Measurements from ENCODE around the gene CYB5D1. TPM values are rescaled to one million over a fixed set of nuclear protein-coding genes. Genes with fewer than 3 reads are reported as not detected.
A peak's percentile ranks its signal among the peaks of the same experiment; 100 is the strongest.

The CYB5D1 gene
- polyA plus RNA-seq, 1 donor from 2014 or later: 30.4 TPM

DNA sequence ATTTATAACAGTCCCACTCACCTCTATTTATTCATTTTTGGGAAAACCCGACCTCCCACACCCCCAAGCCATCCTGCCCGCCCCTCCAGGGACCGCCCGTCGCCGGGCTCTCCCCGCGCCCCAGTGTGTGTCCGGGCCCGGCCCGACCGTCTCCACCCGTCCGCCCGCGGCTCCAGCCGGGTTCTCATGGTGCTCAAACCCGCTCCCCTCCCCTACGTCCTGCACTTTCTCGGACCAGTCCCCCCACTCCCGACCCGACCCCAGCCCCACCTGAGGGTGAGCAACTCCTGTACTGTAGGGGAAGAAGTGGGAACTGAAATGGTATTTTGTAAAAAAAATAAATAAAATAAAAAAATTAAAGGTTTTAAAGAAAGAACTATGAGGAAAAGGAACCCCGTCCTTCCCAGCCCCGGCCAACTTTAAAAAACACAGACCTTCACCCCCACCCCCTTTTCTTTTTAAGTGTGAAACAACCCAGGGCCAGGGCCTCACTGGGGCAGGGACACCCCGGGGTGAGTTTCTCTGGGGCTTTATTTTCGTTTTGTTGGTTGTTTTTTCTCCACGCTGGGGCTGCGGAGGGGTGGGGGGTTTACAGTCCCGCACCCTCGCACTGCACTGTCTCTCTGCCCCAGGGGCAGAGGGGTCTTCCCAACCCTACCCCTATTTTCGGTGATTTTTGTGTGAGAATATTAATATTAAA lies 3.6 kb upstream of the CYB5D1 start:
- no peak for TF ChIP-seq POLR2AphosphoS5 (IDR thresholded peaks at IDR 0.05)
- TF ChIP-seq TAF1 (IDR thresholded peaks at IDR 0.05; ENCODE audit: low read depth): no peak
- TF ChIP-seq MXI1 (conservative IDR thresholded peaks at IDR 0.05; ENCODE audit: poor library complexity, severe bottlenecking): no peak
- TF ChIP-seq EP300 (conservative IDR thresholded peaks at IDR 0.05; ENCODE audit: poor library complexity, severe bottlenecking): no peak
- TF ChIP-seq RAD21 (conservative IDR thresholded peaks at IDR 0.05): no peak
- TF ChIP-seq SMC3 (conservative IDR thresholded peaks at IDR 0.05; ENCODE audit: poor library complexity): no peak
- TF ChIP-seq REST (IDR thresholded peaks at IDR 0.05; ENCODE audit: borderline replicate concordance): no peak
- TF ChIP-seq EZH2 (IDR thresholded peaks at IDR 0.05; ENCODE audit: borderline replicate concordance, insufficient read depth, low read length, poor library complexity, severe bottlenecking): no peak
- TF ChIP-seq, protein P1, sequence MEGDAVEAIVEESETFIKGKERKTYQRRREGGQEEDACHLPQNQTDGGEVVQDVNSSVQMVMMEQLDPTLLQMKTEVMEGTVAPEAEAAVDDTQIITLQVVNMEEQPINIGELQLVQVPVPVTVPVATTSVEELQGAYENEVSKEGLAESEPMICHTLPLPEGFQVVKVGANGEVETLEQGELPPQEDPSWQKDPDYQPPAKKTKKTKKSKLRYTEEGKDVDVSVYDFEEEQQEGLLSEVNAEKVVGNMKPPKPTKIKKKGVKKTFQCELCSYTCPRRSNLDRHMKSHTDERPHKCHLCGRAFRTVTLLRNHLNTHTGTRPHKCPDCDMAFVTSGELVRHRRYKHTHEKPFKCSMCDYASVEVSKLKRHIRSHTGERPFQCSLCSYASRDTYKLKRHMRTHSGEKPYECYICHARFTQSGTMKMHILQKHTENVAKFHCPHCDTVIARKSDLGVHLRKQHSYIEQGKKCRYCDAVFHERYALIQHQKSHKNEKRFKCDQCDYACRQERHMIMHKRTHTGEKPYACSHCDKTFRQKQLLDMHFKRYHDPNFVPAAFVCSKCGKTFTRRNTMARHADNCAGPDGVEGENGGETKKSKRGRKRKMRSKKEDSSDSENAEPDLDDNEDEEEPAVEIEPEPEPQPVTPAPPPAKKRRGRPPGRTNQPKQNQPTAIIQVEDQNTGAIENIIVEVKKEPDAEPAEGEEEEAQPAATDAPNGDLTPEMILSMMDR (IDR thresholded peaks at IDR 0.05; ENCODE audit: poor library complexity, severe bottlenecking): no peak
- no peak overlapping the region for H3K27ac ChIP-seq (ENCODE audit: low read length)
- no peak overlapping the region for H3K4me2 ChIP-seq (ENCODE audit: low read length)
- peaks cover 30% of the 10 kb centered on the region for H4K20me1 ChIP-seq (ENCODE audit: insufficient read depth)
- H3K9me2 ChIP-seq (ENCODE audit: insufficient read depth, low read length): no peaks in the 10 kb centered on the region
- H3K4me3 ChIP-seq (ENCODE audit: low read length): no peak overlapping the region
- H3K79me2 ChIP-seq (replicated peaks; ENCODE audit: insufficient read depth, low read length): peaks cover 7% of the 10 kb centered on the region
- no peaks in the 10 kb centered on the region for H3K9me3 ChIP-seq (ENCODE audit: low read length)
- H2AFZ ChIP-seq (ENCODE audit: low read depth, low read length): no peak overlapping the region
- peaks cover 8% of the 10 kb centered on the region for H3K36me3 ChIP-seq (ENCODE audit: insufficient read depth, low read length)
- peak overlapping the region; percentile 92 for H3K9ac ChIP-seq (ENCODE audit: low read length)
- H3K27me3 ChIP-seq (ENCODE audit: insufficient read depth, low read depth, low read length): no peaks in the 10 kb centered on the region
- peaks cover 24% of the 10 kb centered on the region for H3F3A ChIP-seq (ENCODE audit: insufficient read depth, low read length, poor library complexity, severe bottlenecking)

- Histone ChIP-seq H3K4me2 (ENCODE audit: low read length) (no peak within 1 kb of the TSS), H3K27me3 (ENCODE audit: insufficient read depth, low read depth, low read length) (no peaks in the 10 kb centered on the region), H3K9me3 (ENCODE audit: low read length) (no peaks in the 10 kb centered on the region), H2AFZ (ENCODE audit: low read depth, low read length) (no peak within 1 kb of the TSS), H4K20me1 (ENCODE audit: insufficient read depth) (peaks cover 22% of the 10 kb centered on the region), H3F3A (ENCODE audit: insufficient read depth, low read length, poor library complexity, severe bottlenecking) (peaks cover 18% of the 10 kb centered on the region), H3K79me2 (replicated peaks; ENCODE audit: insufficient read depth, low read length) (peaks cover 15% of the 10 kb centered on the region), H3K9me2 (ENCODE audit: insufficient read depth, low read length) (no peaks in the 10 kb centered on the region), H3K36me3 (ENCODE audit: insufficient read depth, low read length) (peaks cover 8% of the 10 kb centered on the region), H3K4me3 (ENCODE audit: low read length) (peak within 1 kb of the TSS; percentile 19), H3K27ac (ENCODE audit: low read length) (no peak within 1 kb of the TSS), H3K9ac (ENCODE audit: low read length) (peak within 1 kb of the TSS; percentile 92)
- TF ChIP-seq EP300 (conservative IDR thresholded peaks at IDR 0.05; ENCODE audit: poor library complexity, severe bottlenecking): no peak
- TF ChIP-seq TAF1 (IDR thresholded peaks at IDR 0.05; ENCODE audit: low read depth): no peak
- TF ChIP-seq REST (IDR thresholded peaks at IDR 0.05; ENCODE audit: borderline replicate concordance): no peak
- peak; percentile 34 for TF ChIP-seq POLR2AphosphoS5 (IDR thresholded peaks at IDR 0.05)
Observed at GRCh38 chr17:7854851-7855659, 2.7 kb upstream of the CYB5D1 start, which contains the start of gene TMEM88. Gene TMEM88, plus strand, starts transcription at chr17:7855066. Its CDS starts 9 bp downstream, at chr17:7855075.

Data from neural cell (in vitro differentiated cells).